Mesenteric fat pad (tissue), 1 donor: Measurements from ENCODE around the gene D2HGDH. TPM values are rescaled to one million over a fixed set of nuclear protein-coding genes. Genes with fewer than 3 reads are reported as not detected.
"Not testable (repeated sequence)": the region's sequence is repeated elsewhere in the genome, so short reads cannot be mapped to it uniquely, and the experiment has no call there.

Experiments used
- DNase-seq: peaks from one replicate; pipeline ENCODE4 v3.0.0-alpha.2; 2020; ENCODE audit warnings: low spot score
- total RNA-seq: library from RNA; stranded (reverse); fragmentation: NEBNext Ultra II Directional; extraction: Animal tissue kit (Norgen Biotek cat#: 25700); gene quantifications from one replicate; pipeline ENCODE4 v1.2.1, GENCODE V29; 2021
- donor health status: DM: yes; HTN: yes; CAD: no.

The D2HGDH gene
- total RNA-seq, 1 donor from 2014 or later, result 27.0 TPM

GRCh38 chr2:241768251-241768711 is 33.9 kb downstream of the D2HGDH start:
- peak; percentile 69 for DNase-seq

- peak; percentile 81 for DNase-seq
These were observed 34.4 kb downstream of the D2HGDH start for GRCh38 chr2:241768850-241769249.

DNA sequence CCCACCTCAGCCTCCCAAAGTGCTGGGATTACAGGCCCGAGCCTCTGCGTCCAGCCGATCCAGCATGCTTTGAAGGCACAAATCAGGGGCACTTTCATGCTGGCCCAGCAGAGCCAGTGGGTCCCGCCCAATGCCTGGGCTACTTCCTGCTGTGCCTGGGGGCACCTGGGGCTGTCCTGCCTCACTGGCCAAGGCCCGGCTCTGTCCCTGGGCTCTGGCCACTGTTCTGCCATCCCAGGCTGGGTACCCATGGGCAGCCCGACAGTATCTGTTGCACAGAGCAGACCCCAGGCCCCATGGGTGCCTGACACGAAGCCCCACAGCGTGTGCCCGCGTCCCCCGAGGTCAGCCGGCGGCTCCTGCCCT is 35.4 kb downstream of the D2HGDH start:
- DNase-seq, result no peak

DNA sequence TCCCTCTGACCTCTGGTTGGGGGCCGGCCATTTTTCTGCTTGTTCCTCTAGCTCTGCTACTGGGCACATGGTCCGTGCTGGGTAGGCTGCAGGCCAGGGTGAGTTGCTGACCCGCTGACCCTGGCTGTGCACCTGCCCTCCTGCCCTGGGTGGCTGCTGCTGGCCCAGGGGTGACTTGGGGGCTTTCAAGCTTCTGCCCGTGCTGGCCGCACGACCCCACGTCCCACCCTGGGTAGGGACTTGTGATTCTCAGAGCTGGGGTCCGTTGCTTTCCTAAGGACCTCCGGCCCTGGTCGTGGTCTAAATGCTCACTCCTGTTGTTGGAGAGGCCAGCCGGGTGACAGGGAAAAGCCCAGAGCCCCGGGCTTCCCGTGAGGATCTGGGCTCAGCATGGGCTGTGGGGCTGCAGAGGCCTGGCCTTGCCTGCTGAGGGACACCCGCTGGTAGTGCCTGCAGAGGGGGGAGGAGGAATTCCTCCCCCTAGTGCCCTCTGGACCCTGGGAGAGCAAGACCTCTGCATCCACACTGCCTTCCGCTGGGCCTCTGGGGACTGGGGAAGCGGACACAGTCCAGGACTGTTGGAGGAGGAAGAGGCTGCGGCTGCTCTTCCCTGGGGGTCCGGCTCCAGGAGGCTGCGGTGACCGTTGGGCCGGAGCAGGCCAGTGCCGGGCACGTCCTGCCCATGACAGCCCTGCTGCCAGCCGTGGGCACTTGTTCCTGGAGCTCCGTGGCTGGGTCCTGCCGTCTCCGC is 35.9 kb downstream of the D2HGDH start:
- peak; percentile 80 for DNase-seq

DNA sequence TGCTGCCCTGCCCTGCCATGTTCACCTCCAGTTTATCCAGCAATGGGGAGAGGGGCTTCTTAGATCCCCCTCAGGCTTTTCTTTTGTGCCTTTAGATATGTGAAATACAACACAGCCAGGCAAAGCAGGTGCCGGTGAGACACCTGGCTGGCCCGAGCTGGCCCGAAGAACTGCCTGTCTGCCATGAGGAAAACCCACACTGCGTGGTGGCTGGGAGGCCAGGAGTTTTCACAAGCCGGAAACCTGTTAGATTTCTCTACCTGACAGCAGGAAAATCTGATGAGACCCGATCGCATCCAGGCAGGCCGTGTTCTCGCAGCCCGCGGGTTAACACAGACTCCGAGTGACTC is 36.5 kb downstream of the D2HGDH start:
- DNase-seq, result no peak

DNA sequence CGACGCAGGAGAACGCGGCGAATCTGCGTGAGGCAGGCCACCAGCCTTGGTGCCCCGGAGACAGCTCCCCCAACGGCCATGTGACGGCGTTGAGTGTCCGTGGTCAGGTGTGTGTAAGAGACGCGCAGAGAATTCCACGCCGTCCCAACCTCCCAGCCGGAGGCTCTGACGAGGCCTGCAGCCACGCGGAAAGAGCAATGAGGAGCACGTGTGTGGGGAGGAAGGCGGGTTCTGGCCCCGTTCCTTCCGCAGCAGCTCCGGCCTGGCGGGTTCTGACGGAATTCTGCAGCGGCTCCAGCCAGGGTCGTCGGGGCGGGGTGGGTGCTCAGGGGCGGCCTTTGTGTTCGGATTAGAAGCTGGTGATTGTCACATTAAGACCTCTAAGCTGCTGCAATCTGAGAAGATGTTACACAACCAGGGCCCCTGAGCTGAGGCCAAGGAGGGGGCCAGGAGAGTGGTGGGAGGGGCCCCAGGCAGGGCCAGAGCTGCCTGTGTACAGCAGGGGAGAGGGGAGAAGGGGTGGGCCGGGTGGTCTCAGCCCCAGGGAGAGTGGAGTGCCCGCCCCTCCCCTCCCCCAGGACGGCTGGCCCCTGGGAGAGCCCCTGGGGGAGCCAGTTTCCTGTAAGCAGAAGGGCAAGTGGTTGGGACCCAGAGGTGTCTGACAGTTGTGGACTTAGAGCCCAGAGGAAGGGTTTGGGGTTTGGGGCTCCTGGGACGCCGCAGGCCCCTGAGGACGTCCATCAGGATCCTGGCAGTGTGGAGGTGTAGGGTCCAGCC is 37.0 kb downstream of the D2HGDH start:
- peak; percentile 89 for DNase-seq

DNA sequence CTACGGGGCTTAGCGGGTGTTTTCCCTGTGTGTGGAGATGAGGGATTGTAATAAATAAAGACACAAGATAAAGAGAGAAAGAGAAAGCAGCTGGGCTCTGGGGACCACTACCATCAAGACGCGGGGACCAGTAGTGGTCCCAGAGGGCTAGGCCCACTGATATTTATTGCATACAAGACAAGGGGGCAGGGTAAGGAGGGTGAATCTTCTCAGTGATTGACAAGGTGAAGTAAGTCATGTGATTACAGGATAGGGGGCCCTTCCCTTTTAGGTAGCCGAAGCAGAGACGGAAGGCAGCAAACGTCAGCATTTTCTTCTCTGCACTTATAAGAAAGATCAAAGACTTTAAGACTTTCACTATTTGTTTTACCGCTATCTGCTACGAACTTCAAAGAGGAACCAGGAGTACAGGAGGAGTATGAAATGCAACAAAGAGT is 37.7 kb downstream of the D2HGDH start:
- DNase-seq, result no peak

DNA sequence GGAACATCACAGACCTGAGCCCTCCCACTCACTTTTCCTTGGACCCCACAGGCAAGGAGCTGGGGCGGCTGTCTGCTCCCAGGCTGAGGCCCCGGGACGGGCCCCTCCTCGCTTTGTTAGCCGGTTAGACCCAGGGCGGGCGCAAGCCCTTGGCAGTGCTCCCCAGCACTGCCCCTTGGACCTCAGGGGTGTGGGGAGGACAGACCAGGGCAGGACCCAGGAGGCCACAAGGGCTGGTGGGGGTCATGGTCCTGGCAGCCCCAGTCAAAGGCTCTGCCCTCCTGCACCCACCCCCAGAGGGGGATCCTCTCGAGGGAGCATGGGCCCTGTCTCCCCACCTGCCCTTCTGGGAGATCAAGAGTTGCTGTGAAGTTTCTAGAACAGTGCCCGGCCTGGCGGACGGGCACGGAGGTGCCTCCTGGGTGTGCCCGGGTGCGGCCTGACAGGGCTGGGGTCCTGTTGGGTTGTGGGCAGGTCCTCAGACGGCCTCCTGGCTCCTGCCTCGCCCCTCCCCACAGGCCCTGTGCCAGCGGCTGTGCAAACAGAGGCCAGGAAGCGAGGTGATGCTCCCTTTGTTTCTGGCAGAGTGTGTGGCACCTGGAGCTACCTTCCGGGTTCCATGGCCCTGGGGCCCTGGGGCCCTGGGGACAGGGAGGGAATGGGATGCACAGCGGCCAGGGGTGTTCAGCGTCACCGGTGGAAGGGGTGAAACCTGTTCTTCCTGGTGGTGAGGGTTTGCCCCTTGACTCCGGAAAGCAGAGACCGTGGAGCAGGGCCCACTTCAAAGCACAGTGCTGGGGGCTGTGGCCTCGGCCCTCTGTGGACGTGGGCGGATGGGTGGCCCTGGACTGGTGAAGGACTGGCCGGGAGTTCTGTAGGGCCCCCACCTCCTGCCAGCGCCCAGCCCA is 39.3 kb downstream of the D2HGDH start:
- peak; percentile 85 for DNase-seq

DNA sequence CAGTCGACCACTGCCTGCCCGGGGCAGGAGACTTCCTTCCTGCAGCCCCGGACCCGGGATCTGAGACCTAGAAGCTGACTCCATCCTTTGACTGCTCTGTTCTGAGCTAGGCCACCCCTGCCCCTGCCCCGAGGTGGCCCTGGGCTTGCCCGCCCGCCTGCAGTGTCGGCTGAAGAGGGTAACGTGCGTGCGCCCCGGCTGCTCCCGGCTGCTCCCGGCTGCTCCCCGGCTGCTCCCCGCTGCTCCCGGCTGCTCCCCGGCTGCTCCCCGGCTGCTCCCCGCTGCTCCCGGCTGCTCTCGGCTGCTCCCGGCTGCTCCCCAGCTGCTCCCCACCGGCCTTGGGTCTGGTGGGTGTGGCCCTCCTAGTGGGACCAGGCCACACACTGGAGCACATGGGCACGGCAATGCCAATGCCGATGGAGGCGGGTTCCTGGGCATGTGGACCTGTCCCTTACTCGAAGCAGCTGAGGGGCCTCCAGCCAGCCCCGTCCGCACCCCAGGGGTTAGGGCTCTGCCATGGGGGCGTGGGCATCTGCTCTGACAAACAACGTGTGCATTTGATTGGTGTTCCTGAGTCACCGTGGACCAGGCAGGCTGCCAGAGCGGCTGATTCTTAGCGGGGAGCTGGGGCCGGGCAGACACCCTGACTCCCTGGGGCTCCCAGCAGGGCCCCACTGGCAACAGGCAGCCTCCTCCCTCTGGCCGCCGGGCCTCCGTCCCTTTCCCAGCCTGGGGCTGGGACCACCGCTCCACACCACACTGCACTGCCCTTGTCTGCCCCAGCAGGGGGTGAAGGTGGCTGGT is 40.2 kb downstream of the D2HGDH start:
- DNase-seq, result no peak

GRCh38 chr2:241775223-241776177 is 41.1 kb downstream of the D2HGDH start:
- DNase-seq, result peak; percentile 74

- peak; percentile 83 for DNase-seq
These were observed 42.1 kb downstream of the D2HGDH start, which contains the start of gene GAL3ST2 for GRCh38 chr2:241776336-241777169. TSS of gene GAL3ST2 (plus strand) at chr2:241776822. CDS start at chr2:241776956, 134 bp downstream.

DNA sequence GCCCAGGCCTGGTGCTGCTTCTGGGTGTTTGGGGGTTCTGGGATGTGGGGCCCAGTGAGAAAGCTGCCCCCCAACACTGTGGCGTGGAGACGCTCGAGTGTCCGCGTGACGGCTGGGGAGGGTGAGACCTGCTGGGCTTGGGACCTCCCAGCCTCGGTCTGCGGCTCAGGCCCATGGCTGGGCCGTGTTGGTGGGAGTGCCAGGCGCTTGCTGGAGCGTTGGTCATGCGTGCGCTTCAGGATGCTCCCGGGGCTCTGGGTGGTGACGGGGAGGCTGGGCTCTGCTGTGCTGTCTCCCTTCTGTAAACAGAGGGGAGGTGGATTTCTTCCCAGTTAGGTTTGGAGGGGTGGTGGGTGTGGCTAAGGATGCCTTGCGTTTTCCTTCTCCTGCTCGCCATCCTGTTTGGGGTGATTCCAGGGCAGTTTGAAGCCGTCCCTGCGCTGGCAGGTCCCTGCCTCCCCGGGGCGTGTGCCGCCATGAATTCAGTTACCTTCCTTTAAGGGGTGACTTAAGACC is 42.8 kb downstream of the D2HGDH start:
- DNase-seq, result peak; percentile 67

- DNase-seq, result peak; percentile 73
These were observed 43.5 kb downstream of the D2HGDH start for GRCh38 chr2:241777686-241778627.

- no peak for DNase-seq
These were observed 46.6 kb downstream of the D2HGDH start for GRCh38 chr2:241780939-241781569.

DNA sequence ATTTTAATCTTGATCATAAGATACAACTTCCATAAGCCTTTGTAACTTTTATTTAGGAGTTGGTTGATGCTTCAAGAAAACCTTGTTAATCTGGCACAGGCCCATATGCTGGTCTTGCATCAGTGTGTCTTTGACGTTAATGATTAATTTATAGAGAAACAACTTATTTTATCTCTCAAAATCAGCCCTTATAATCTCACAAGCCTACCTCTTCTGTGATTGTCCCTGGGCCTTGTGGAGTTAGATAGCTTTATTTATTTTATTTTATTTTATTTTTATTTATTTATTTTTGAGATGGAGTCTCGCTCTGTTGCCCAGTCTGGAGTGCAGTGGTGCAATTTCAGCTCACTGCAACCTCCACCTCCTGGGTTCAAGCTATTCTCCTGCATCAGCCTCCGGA is 47.6 kb downstream of the D2HGDH start:
- not testable (repeated sequence) for DNase-seq

GRCh38 chr2:241788135-241788534 is 53.7 kb downstream of the D2HGDH start:
- no peak for DNase-seq

- no peak for DNase-seq
These were observed 54.1 kb downstream of the D2HGDH start for GRCh38 chr2:241788572-241788971.
